ENCODE measurements around the gene SAMD14. TPM values are rescaled to one million over a fixed set of nuclear protein-coding genes. Genes with fewer than 3 reads are reported as not detected.

SAMD14 gene
- total and polyA plus RNA-seq, 2 experiments from 2014 or later, result 0.70 to 4.7 TPM

DNA sequence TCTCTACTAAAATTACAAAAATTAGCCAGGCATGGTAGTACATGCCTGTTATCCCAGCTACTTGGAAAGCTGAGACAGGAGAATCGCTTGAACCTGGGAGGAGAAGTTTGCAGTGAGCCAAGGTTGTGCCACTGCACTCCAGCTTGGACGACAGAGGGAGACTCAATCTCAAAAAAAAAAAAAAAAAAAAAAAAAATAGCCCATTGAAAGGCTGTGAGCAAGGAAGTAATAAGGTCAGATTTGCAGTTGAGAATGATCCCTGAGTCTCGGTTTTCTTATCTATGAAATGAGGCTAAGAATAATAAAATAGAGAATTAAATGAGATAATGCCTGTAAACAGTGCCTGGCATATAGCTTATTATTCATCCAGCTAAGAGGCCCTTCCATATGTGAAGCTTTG is 36.2 kb downstream of the SAMD14 start (continued):
- TF ChIP-seq CREB1 (CRISPR knock-in tag; IDR thresholded peaks at IDR 0.05; ENCODE audit: low read depth), result no peak

DNA sequence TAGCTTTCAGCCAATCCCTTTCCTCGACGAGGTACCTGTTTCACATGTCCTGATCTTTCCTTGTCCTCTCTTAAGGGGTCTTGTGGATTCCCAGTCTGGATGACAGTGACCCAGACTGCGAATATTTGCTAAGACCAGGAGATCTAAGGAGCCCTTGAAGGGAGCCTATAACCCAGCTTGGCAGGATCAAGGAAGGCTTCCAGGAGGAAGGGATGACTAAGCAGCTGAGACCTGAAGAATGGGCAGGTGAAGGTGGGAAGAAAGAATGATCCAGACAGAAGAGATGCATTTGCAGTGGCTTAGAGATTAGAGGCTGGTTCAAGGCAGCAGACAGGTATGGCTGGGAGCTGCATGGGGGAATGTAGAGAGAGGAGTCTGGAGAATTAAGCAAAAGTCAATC is 36.7 kb downstream of the SAMD14 start:
- Histone ChIP-seq H3K79me2 (replicated peaks; ENCODE audit: insufficient read depth) (no peaks in the 10 kb centered on the region), H2AFZ (no peak overlapping the region), H3K27me3 (ENCODE audit: insufficient read depth) (no peaks in the 10 kb centered on the region), H3K4me3 (no peak overlapping the region), H3K4me1 (ENCODE audit: insufficient read depth) (no peaks in the 10 kb centered on the region), H4K20me1 (replicated peaks; ENCODE audit: insufficient read depth) (no peaks in the 10 kb centered on the region), H3K27ac (ENCODE audit: low read depth) (no peak overlapping the region), H3K9me2 (ENCODE audit: insufficient read depth) (no peaks in the 10 kb centered on the region), H3K4me2 (no peak overlapping the region), H3F3A (replicated peaks; ENCODE audit: low read depth) (no peaks in the 10 kb centered on the region), H3K36me3 (ENCODE audit: insufficient read depth) (no peaks in the 10 kb centered on the region)
- no peak for DNase-seq (ENCODE audit: low spot score)
- no peak for ATAC-seq
- TF ChIP-seq ZNF114 (CRISPR knock-in tag; IDR thresholded peaks at IDR 0.05) (no peak), ZNF331 (CRISPR knock-in tag; IDR thresholded peaks at IDR 0.05; ENCODE audit: low read depth) (no peak), CREB1 (CRISPR knock-in tag; IDR thresholded peaks at IDR 0.05; ENCODE audit: low read depth) (no peak), NANOG (IDR thresholded peaks at IDR 0.05; ENCODE audit: borderline replicate concordance) (no peak), EZH2phosphoT487 (IDR thresholded peaks at IDR 0.05; ENCODE audit: unreplicated experiment) (no peak), STAT1 (IDR thresholded peaks at IDR 0.05; ENCODE audit: unreplicated experiment) (no peak), EZH2 (IDR thresholded peaks at IDR 0.05; ENCODE audit: low read depth, unreplicated experiment) (no peak), POLR2AphosphoS5 (IDR thresholded peaks at IDR 0.05; ENCODE audit: low read depth) (no peak), JUNB (IDR thresholded peaks at IDR 0.05; ENCODE audit: unreplicated experiment) (no peak), REST (IDR thresholded peaks at IDR 0.05; ENCODE audit: unreplicated experiment) (no peak)
- TF ChIP-seq, protein P1, sequence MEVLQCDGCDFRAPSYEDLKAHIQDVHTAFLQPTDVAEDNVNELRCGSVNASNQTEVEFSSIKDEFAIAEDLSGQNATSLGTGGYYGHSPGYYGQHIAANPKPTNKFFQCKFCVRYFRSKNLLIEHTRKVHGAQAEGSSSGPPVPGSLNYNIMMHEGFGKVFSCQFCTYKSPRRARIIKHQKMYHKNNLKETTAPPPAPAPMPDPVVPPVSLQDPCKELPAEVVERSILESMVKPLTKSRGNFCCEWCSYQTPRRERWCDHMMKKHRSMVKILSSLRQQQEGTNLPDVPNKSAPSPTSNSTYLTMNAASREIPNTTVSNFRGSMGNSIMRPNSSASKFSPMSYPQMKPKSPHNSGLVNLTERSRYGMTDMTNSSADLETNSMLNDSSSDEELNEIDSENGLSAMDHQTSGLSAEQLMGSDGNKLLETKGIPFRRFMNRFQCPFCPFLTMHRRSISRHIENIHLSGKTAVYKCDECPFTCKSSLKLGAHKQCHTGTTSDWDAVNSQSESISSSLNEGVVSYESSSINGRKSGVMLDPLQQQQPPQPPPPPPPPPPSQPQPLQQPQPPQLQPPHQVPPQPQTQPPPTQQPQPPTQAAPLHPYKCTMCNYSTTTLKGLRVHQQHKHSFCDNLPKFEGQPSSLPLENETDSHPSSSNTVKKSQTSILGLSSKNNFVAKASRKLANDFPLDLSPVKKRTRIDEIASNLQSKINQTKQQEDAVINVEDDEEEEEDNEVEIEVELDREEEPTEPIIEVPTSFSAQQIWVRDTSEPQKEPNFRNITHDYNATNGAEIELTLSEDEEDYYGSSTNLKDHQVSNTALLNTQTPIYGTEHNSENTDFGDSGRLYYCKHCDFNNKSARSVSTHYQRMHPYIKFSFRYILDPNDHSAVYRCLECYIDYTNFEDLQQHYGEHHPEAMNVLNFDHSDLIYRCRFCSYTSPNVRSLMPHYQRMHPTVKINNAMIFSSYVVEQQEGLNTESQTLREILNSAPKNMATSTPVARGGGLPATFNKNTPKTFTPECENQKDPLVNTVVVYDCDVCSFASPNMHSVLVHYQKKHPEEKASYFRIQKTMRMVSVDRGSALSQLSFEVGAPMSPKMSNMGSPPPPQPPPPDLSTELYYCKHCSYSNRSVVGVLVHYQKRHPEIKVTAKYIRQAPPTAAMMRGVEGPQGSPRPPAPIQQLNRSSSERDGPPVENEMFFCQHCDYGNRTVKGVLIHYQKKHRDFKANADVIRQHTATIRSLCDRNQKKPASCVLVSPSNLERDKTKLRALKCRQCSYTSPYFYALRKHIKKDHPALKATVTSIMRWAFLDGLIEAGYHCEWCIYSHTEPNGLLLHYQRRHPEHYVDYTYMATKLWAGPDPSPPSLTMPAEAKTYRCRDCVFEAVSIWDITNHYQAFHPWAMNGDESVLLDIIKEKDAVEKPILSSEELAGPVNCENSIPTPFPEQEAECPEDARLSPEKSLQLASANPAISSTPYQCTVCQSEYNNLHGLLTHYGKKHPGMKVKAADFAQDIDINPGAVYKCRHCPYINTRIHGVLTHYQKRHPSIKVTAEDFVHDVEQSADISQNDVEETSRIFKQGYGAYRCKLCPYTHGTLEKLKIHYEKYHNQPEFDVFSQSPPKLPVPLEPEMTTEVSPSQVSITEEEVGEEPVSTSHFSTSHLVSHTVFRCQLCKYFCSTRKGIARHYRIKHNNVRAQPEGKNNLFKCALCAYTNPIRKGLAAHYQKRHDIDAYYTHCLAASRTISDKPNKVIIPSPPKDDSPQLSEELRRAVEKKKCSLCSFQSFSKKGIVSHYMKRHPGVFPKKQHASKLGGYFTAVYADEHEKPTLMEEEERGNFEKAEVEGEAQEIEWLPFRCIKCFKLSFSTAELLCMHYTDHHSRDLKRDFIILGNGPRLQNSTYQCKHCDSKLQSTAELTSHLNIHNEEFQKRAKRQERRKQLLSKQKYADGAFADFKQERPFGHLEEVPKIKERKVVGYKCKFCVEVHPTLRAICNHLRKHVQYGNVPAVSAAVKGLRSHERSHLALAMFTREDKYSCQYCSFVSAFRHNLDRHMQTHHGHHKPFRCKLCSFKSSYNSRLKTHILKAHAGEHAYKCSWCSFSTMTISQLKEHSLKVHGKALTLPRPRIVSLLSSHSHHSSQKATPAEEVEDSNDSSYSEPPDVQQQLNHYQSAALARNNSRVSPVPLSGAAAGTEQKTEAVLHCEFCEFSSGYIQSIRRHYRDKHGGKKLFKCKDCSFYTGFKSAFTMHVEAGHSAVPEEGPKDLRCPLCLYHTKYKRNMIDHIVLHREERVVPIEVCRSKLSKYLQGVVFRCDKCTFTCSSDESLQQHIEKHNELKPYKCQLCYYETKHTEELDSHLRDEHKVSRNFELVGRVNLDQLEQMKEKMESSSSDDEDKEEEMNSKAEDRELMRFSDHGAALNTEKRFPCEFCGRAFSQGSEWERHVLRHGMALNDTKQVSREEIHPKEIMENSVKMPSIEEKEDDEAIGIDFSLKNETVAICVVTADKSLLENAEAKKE (CRISPR knock-in tag; IDR thresholded peaks at IDR 0.05), result no peak
- TF ChIP-seq, protein P2, sequence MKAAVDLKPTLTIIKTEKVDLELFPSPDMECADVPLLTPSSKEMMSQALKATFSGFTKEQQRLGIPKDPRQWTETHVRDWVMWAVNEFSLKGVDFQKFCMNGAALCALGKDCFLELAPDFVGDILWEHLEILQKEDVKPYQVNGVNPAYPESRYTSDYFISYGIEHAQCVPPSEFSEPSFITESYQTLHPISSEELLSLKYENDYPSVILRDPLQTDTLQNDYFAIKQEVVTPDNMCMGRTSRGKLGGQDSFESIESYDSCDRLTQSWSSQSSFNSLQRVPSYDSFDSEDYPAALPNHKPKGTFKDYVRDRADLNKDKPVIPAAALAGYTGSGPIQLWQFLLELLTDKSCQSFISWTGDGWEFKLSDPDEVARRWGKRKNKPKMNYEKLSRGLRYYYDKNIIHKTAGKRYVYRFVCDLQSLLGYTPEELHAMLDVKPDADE (IDR thresholded peaks at IDR 0.05), result no peak
- TF ChIP-seq, protein P3, sequence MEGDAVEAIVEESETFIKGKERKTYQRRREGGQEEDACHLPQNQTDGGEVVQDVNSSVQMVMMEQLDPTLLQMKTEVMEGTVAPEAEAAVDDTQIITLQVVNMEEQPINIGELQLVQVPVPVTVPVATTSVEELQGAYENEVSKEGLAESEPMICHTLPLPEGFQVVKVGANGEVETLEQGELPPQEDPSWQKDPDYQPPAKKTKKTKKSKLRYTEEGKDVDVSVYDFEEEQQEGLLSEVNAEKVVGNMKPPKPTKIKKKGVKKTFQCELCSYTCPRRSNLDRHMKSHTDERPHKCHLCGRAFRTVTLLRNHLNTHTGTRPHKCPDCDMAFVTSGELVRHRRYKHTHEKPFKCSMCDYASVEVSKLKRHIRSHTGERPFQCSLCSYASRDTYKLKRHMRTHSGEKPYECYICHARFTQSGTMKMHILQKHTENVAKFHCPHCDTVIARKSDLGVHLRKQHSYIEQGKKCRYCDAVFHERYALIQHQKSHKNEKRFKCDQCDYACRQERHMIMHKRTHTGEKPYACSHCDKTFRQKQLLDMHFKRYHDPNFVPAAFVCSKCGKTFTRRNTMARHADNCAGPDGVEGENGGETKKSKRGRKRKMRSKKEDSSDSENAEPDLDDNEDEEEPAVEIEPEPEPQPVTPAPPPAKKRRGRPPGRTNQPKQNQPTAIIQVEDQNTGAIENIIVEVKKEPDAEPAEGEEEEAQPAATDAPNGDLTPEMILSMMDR (conservative IDR thresholded peaks at IDR 0.05; ENCODE audit: low read depth in 2 of 2), result no peak
- H3K4me1 Mint-ChIP-seq, result peaks cover 5% of the 10 kb centered on the region
- no peak overlapping the region; the same call in 2 of the 3 replicates for H3K4me3 Mint-ChIP-seq
- no peak overlapping the region for H3K27ac Mint-ChIP-seq
- H3K9me3 Mint-ChIP-seq, result no peaks in the 10 kb centered on the region; the same call in 2 of the 3 replicates
- peaks cover 12% of the 10 kb centered on the region for H3K27me3 Mint-ChIP-seq (ENCODE audit: insufficient read depth, low read depth, poor library complexity)
- no peaks in the 10 kb centered on the region; the same call in 2 of the 3 replicates for H3K36me3 Mint-ChIP-seq (ENCODE audit: low read depth)

All from GM23338 (cell line).